HepG2 (cell line): ENCODE results near the gene AMOTL1. TPM values are rescaled to one million over a fixed set of nuclear protein-coding genes. Genes with fewer than 3 reads are reported as not detected.
A peak's percentile ranks its signal among the peaks of the same experiment; 100 is the strongest.

Experiments used
- ATAC-seq: fragments of 200-7000 bp; cut with Tn5 transposase; 3 replicates; pipeline ENCODE4 v1.9.1; 2020; ENCODE audit warnings: mild to moderate bottlenecking, moderate library complexity
- BruUV-seq: library from RNA; stranded (reverse); fragments of 400-500 nt; replicated peaks from 2 replicates; lab custom pipeline; 2021; lab: Mats Ljungman, UMichigan
- CTCF ChIA-PET: fragments of 300-600 bp; formaldehyde crosslinking; extraction: SDS; loops from one replicate; lab custom pipeline; 2021; ENCODE audit warnings: low total read pairs, inconsistent platforms, low intra/inter-chr PET ratio; lab: Yijun Ruan, JAX
- POLR2A ChIA-PET: fragments of 350-600 bp; sonication (Branson Sonifier 250); formaldehyde crosslinking; loops from one replicate; lab custom pipeline; 2020; ENCODE audit warnings: antibody characterized with exemption, inconsistent platforms; lab: Yijun Ruan, JAX
- DNase-seq: peaks from one replicate; pipeline ENCODE4 v3.0.0-alpha.2; 2015; ENCODE audit warnings: low spot score
- FAIRE-seq: peaks from 3 replicates; lab custom pipeline; 2011; peaks lifted over from hg19 to GRCh38; lab: Jason Lieb, UNC
- H2AFZ ChIP-seq: one replicate; pipeline ENCODE4 v1.6.1; 2011; ENCODE audit warnings: low read length, inconsistent platforms
- H3K27ac ChIP-seq: fragments of 300-600 bp; 3 replicates; pipeline ENCODE4 v1.8.0; 2011; ENCODE audit warnings: mixed run types, mild to moderate bottlenecking, mixed read lengths, low read length, inconsistent platforms; ENCODE audit not compliant: insufficient read depth; ENCODE audit errors: extremely low read length
- H3K27me3 ChIP-seq, 2 experiments: fragments of 200-600 bp in 1 of 2; 2 replicates in 1 of 2; 3 replicates in 1 of 2; pipeline versions ENCODE4 v1.6.0 to v1.8.0; 2011; ENCODE audit warnings: low read length in 2 of 2, mild to moderate bottlenecking in 2 of 2, moderate library complexity in 2 of 2, inconsistent platforms in 1 of 2; ENCODE audit not compliant: insufficient read depth in 2 of 2, control insufficient read depth in 1 of 2
- H3K36me3 ChIP-seq, 2 experiments: fragments of 200-600 bp in 1 of 2; replicated peaks in 1 of 2; 2 replicates in 1 of 2; 3 replicates in 1 of 2; pipeline versions ENCODE4 v1.5.1 to v1.8.0; 2011; ENCODE audit warnings: low read length in 2 of 2, inconsistent platforms in 1 of 2; ENCODE audit not compliant: insufficient read depth in 2 of 2, control insufficient read depth in 1 of 2
- H3K4me1 ChIP-seq: 2 replicates; pipeline ENCODE4 v1.5.1; 2012; ENCODE audit warnings: low read length, inconsistent platforms; ENCODE audit not compliant: insufficient read depth
- H3K4me2 ChIP-seq: 2 replicates; pipeline ENCODE4 v1.6.0; 2011; ENCODE audit warnings: low read depth, low read length, inconsistent platforms
- H3K4me3 ChIP-seq, 3 experiments: fragments of 200-600 bp in 1 of 3; sonication (generic), shearing (Covaris generic) in 1 of 3; replicated peaks in 1 of 3; 2 replicates each; pipeline ENCODE4 v1.5.1; 2011 to 2016; ENCODE audit warnings: low read length in 3 of 3, inconsistent platforms in 2 of 3, low read depth in 2 of 3, mild to moderate bottlenecking in 2 of 3, control low read depth in 1 of 3, mixed read lengths in 1 of 3; ENCODE audit not compliant: insufficient read depth in 1 of 3
- H3K79me2 ChIP-seq: one replicate; pipeline ENCODE4 v1.6.1; 2011; ENCODE audit warnings: low read length, inconsistent platforms; ENCODE audit not compliant: insufficient read depth
- H3K9ac ChIP-seq: 2 replicates; pipeline ENCODE4 v1.6.0; 2011; ENCODE audit warnings: mild to moderate bottlenecking, low read depth, low read length, inconsistent platforms; ENCODE audit not compliant: insufficient read depth
- H3K9me3 ChIP-seq: 2 replicates; pipeline ENCODE4 v1.5.1; 2012; ENCODE audit warnings: mild to moderate bottlenecking, low read length
- H4K20me1 ChIP-seq: 2 replicates; pipeline ENCODE4 v1.6.0; 2011; ENCODE audit warnings: inconsistent platforms, mild to moderate bottlenecking, low read length, moderate library complexity; ENCODE audit not compliant: insufficient read depth
- HNRNPK ChIP-seq: fragments of 200-400 bp; formaldehyde crosslinking; IDR thresholded peaks from 2 replicates; pipeline ENCODE4 v1.6.1; 2018; ENCODE audit warnings: low read length, low read depth, moderate library complexity, mild to moderate bottlenecking; ENCODE audit not compliant: poor library complexity, severe bottlenecking
- HOXA3 ChIP-seq: sonication (generic); formaldehyde crosslinking; IDR thresholded peaks from 2 replicates; pipeline ENCODE4 v1.5.0; 2020; ENCODE audit warnings: missing genetic modification reagents
- MAFK ChIP-seq, 2 experiments: IDR thresholded peaks in 1 of 2; conservative IDR thresholded peaks in 1 of 2; 2 replicates each; pipeline ENCODE4 v1.6.1; 2011; ENCODE audit warnings: improper control_type of control experiment in 2 of 2, low read length in 2 of 2
- MLX ChIP-seq: IDR thresholded peaks from 2 replicates; pipeline ENCODE4 v1.6.1; 2016
- MYNN ChIP-seq: sonication (generic); formaldehyde crosslinking; IDR thresholded peaks from 2 replicates; pipeline ENCODE4 v1.4.0; 2020; ENCODE audit warnings: mild to moderate bottlenecking, low read depth, missing genetic modification reagents
- PCBP1 ChIP-seq: fragments of 200-400 bp; formaldehyde crosslinking; IDR thresholded peaks from 2 replicates; pipeline ENCODE4 v1.6.1; 2017; ENCODE audit warnings: mild to moderate bottlenecking, low read depth, low read length, borderline replicate concordance
- SMAD3 ChIP-seq: sonication (generic); formaldehyde crosslinking; IDR thresholded peaks from 2 replicates; pipeline ENCODE4 v1.4.0; 2020; ENCODE audit warnings: missing genetic modification reagents
- SPEN ChIP-seq: sonication (generic); formaldehyde crosslinking; IDR thresholded peaks from 2 replicates; pipeline ENCODE4 v1.5.1; 2020; ENCODE audit warnings: low read depth, mild to moderate bottlenecking, missing genetic modification reagents
- TCF12 ChIP-seq, 2 experiments: fragments of 450-650 bp in 1 of 2; sonication (generic) in 1 of 2; formaldehyde crosslinking in 1 of 2; IDR thresholded peaks; 2 replicates each; pipeline versions ENCODE4 v1.6.1 to v1.8.0; 2017 to 2022; ENCODE audit warnings: antibody characterized with exemption in 1 of 2, mild to moderate bottlenecking in 1 of 2, missing genetic modification reagents in 1 of 2, moderate library complexity in 1 of 2
- ZNF143 ChIP-seq: sonication (generic); formaldehyde crosslinking; IDR thresholded peaks from 2 replicates; pipeline ENCODE4 v1.4.0; 2020; ENCODE audit warnings: missing genetic modification reagents
- ZNF20 ChIP-seq: sonication (generic); formaldehyde crosslinking; IDR thresholded peaks from 2 replicates; pipeline ENCODE4 v1.4.0; 2020; ENCODE audit warnings: mild to moderate bottlenecking, moderate library complexity, missing genetic modification reagents
- ZNF205 ChIP-seq: IDR thresholded peaks from 2 replicates; pipeline ENCODE4 v1.6.1; 2018; ENCODE audit warnings: missing biosample characterization, missing genetic modification reagents
- ZNF24 ChIP-seq: fragments of 450-650 bp; IDR thresholded peaks from 2 replicates; pipeline ENCODE4 v1.6.1; 2017; ENCODE audit warnings: antibody characterized with exemption, mild to moderate bottlenecking
- ZNF44 ChIP-seq: sonication (generic); formaldehyde crosslinking; IDR thresholded peaks from 2 replicates; pipeline ENCODE4 v1.5.1; 2020; ENCODE audit warnings: mild to moderate bottlenecking, missing genetic modification reagents
- ZNF460 ChIP-seq: sonication (generic); formaldehyde crosslinking; IDR thresholded peaks from 2 replicates; pipeline ENCODE4 v1.5.1; 2020; ENCODE audit warnings: missing genetic modification reagents, mild to moderate bottlenecking, borderline replicate concordance
- ZNF607 ChIP-seq: sonication (generic); formaldehyde crosslinking; IDR thresholded peaks from 2 replicates; pipeline ENCODE4 v1.5.1; 2020; ENCODE audit warnings: missing genetic modification reagents, mild to moderate bottlenecking, borderline replicate concordance
- ZNF891 ChIP-seq: sonication (generic); formaldehyde crosslinking; IDR thresholded peaks from 2 replicates; pipeline ENCODE4 v1.5.0; 2020; ENCODE audit warnings: mild to moderate bottlenecking, missing genetic modification reagents
- WGBS: methylation state at CpG from one replicate; pipeline ENCODE4 v1.1.6; 2017; ENCODE audit warnings: low lambda C conversion rate; 5-methylcytosine and 5-hydroxymethylcytosine counted together
- in situ Hi-C: cut with HindIII; loops from 2 replicates; pipeline ENCODE4 v1.10.0; 2017; ENCODE audit warnings: low pct_unique_long_range_greater_than_20kb; ENCODE audit not compliant: extremely low pct_ligation_motif_present
- intact Hi-C: fragments of 100-400 bp; cut with micrococcal nuclease; formaldehyde crosslinking; loops from one replicate; pipeline ENCODE4 v1.10.0; 2022; ENCODE audit not compliant: unreplicated experiment
- polyA plus RNA-seq, 8 experiments: library from polyadenylated mRNA; depleted of rRNA in 3 of 8; stranded (reverse) in 7 of 8; unstranded in 1 of 8; fragments of >200 nt; fragmentation: Illumina TruSeq in 4 of 8; extraction: Trizol in 4 of 8; gene quantifications; 2 replicates each; pipeline versions ENCODE4 v1.2.1 to v1.2.3, GENCODE V29; 2011 to 2016; ENCODE audit warnings: low read depth in 4 of 8, missing spikeins in 1 of 8, mixed read lengths in 1 of 8; ENCODE audit not compliant: insufficient read depth in 1 of 8
- total RNA-seq, 5 experiments: library from RNA; depleted of rRNA; stranded (reverse); fragments of >200 nt; fragmentation: Illumina TruSeq; extraction: Trizol; gene quantifications; 2 replicates each; pipeline ENCODE4 v1.2.3, GENCODE V29; 2016; ENCODE audit warnings: low read depth in 1 of 5
- TF ChIP-seq, protein P1 (sequence below): sonication (generic); formaldehyde crosslinking; IDR thresholded peaks from 2 replicates; pipeline ENCODE4 v1.4.0; 2020; ENCODE audit warnings: missing genetic modification reagents, mild to moderate bottlenecking, borderline replicate concordance
- TF ChIP-seq, protein P2 (sequence below): sonication (generic); formaldehyde crosslinking; IDR thresholded peaks from 2 replicates; pipeline ENCODE4 v1.9.0; 2021; ENCODE audit warnings: missing genetic modification reagents, borderline replicate concordance

The AMOTL1 gene
- total and polyA plus RNA-seq, 2 of the 13 experiments (the other 11 are each of a cell fraction or from before 2014, with no cell fraction given), result 0.01 to 0.20 TPM

- Histone ChIP-seq H3K27me3 (peaks cover 0 to 7% of the 10 kb centered on the region in 2 experiments; a peak in 2 of 5 replicates), H3K9ac (no peak overlapping the region), H3K4me2 (no peak overlapping the region), H3K79me2 (no peaks in the 10 kb centered on the region), H3K9me3 (no peaks in the 10 kb centered on the region), H3K27ac (no peak overlapping the region), H2AFZ (no peak overlapping the region), H3K36me3 (no peaks in the 10 kb centered on the region), H3K4me1 (no peaks in the 10 kb centered on the region), H3K4me3 (no peak overlapping the region), H4K20me1 (no peaks in the 10 kb centered on the region)
- BruUV-seq, result no TSS peak
- intact Hi-C loops, result no loop called here
- no peak for DNase-seq
- POLR2A ChIA-PET, result no interaction called here
- no peak for FAIRE-seq
- no peak for TF ChIP-seq PCBP1
- TF ChIP-seq, protein P1, sequence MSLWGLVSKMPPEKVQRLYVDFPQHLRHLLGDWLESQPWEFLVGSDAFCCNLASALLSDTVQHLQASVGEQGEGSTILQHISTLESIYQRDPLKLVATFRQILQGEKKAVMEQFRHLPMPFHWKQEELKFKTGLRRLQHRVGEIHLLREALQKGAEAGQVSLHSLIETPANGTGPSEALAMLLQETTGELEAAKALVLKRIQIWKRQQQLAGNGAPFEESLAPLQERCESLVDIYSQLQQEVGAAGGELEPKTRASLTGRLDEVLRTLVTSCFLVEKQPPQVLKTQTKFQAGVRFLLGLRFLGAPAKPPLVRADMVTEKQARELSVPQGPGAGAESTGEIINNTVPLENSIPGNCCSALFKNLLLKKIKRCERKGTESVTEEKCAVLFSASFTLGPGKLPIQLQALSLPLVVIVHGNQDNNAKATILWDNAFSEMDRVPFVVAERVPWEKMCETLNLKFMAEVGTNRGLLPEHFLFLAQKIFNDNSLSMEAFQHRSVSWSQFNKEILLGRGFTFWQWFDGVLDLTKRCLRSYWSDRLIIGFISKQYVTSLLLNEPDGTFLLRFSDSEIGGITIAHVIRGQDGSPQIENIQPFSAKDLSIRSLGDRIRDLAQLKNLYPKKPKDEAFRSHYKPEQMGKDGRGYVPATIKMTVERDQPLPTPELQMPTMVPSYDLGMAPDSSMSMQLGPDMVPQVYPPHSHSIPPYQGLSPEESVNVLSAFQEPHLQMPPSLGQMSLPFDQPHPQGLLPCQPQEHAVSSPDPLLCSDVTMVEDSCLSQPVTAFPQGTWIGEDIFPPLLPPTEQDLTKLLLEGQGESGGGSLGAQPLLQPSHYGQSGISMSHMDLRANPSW (CRISPR knock-in tag), result no peak
- TF ChIP-seq TCF12 (IDR thresholded peaks at IDR 0.05), result no peak
- TF ChIP-seq TCF12 (CRISPR knock-in tag; IDR thresholded peaks at IDR 0.05), result no peak
- TF ChIP-seq HNRNPK, result no peak
- TF ChIP-seq ZNF20 (CRISPR knock-in tag), result no peak
- no peak for TF ChIP-seq HOXA3 (CRISPR knock-in tag)
- no peak for TF ChIP-seq SMAD3 (CRISPR knock-in tag)
- no peak for TF ChIP-seq ZNF891 (CRISPR knock-in tag)
- no peak for TF ChIP-seq ZNF143 (CRISPR knock-in tag)
- TF ChIP-seq ZNF24, result no peak
- TF ChIP-seq MLX (CRISPR knock-in tag), result no peak
- no peak for TF ChIP-seq ZNF607 (CRISPR knock-in tag)
- TF ChIP-seq ZNF205 (CRISPR knock-in tag), result no peak
- no peak for TF ChIP-seq MAFK (conservative IDR thresholded peaks at IDR 0.05 in 1 of 2, IDR thresholded peaks at IDR 0.05 in 1 of 2; ENCODE audit: low read length in 2 of 2)
- TF ChIP-seq ZNF460 (CRISPR knock-in tag), result no peak
- TF ChIP-seq, protein P2, sequence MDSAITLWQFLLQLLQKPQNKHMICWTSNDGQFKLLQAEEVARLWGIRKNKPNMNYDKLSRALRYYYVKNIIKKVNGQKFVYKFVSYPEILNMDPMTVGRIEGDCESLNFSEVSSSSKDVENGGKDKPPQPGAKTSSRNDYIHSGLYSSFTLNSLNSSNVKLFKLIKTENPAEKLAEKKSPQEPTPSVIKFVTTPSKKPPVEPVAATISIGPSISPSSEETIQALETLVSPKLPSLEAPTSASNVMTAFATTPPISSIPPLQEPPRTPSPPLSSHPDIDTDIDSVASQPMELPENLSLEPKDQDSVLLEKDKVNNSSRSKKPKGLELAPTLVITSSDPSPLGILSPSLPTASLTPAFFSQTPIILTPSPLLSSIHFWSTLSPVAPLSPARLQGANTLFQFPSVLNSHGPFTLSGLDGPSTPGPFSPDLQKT (CRISPR knock-in tag), result no peak
- TF ChIP-seq MYNN (CRISPR knock-in tag), result no peak
- no peak for TF ChIP-seq ZNF44 (CRISPR knock-in tag)
- TF ChIP-seq SPEN (CRISPR knock-in tag), result no peak
- peak; percentile 65 for ATAC-seq
- WGBS, result 15% methylated on average over 5 of the region's 5 CpGs
- in situ Hi-C loops, result no loop called here
- CTCF ChIA-PET, result no interaction called here
Measured at GRCh38 chr11:94873916-94874540, 105.9 kb downstream of the AMOTL1 start.
